GM21717 (cell line): ENCODE data around the gene TBX21.
A peak's percentile ranks its signal among the peaks of the same experiment; 100 is the strongest.

Source experiments
- ATAC-seq: cut with Tn5 transposase; IDR thresholded peaks from one replicate; pipeline ENCODE4 v1.9.1; 2021; ENCODE audit warnings: mild to moderate bottlenecking, moderate library complexity; ENCODE audit not compliant: unreplicated experiment

Gene TBX21, protein sequence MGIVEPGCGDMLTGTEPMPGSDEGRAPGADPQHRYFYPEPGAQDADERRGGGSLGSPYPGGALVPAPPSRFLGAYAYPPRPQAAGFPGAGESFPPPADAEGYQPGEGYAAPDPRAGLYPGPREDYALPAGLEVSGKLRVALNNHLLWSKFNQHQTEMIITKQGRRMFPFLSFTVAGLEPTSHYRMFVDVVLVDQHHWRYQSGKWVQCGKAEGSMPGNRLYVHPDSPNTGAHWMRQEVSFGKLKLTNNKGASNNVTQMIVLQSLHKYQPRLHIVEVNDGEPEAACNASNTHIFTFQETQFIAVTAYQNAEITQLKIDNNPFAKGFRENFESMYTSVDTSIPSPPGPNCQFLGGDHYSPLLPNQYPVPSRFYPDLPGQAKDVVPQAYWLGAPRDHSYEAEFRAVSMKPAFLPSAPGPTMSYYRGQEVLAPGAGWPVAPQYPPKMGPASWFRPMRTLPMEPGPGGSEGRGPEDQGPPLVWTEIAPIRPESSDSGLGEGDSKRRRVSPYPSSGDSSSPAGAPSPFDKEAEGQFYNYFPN

DNA sequence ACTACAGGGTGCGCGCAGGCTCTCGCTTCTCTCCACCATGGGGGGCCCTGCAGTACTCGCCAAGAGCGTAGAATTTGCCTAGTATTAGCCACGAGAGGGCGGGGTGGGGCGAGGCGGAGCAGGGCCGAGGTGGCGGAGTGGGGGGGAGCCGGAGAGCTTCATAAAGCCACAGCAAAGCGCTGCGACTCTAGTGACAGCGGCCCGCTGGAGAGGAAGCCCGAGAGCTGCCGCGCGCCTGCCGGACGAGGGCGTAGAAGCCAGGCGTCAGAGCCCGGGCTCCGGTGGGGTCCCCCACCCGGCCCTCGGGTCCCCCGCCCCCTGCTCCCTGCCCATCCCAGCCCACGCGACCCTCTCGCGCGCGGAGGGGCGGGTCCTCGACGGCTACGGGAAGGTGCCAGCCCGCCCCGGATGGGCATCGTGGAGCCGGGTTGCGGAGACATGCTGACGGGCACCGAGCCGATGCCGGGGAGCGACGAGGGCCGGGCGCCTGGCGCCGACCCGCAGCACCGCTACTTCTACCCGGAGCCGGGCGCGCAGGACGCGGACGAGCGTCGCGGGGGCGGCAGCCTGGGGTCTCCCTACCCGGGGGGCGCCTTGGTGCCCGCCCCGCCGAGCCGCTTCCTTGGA lies at the start of gene TBX21:
TSS of gene TBX21 (plus strand) at position 190 of the 627 bp plus-strand sequence. CDS start at position 409, 219 bp downstream.
- peak; percentile 49 for ATAC-seq

DNA sequence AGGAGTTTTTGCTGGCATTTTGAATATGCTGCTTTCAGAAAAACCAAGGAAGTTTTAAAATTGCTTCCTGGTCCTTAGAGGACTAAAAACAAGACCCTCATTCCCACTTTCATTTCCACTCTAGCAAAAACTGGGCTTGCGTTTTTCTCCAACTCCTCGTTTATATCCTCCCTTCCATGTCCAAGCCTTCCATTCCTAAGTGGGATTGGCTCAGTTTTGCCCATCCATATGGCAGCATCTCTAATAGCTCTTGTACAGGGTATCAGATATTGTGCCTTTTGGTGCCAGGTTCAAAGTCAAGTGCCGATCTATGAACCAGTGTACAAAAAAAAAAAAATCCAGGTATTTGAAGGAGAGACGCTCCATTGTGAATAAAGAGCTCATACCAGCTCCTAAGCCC lies 49.0 kb upstream of the TBX21 start:
- ATAC-seq: no peak

DNA sequence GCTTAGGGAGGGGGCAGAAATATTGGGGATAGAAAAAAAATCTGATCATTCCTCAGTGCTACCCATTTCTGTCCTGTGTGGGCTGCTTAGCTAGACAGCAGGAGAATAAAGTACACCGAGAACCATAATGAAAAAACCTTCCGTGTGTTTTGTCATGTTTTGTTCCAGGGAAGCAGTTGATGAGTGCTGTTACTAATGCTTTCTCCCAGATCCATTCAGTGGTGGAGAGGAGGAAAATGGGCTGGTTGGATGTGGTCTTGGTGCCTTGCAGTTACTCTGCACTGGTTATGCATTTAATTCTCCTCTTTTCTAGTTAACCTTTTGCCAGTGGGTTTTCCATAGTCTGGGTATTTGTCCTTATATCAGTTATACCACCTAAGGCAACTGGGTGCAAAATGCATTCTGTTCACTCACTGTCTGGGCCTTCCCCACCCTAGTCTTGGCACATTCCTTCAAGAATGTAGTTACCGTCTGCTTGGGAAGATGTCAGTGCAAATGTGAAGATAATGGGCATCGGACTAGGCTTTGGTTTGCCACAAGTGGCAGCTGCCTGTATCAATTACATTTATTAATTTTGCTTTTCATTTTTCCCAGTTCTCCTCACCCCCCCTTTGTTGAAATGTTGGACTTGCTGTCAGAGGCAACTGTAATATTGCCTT lies 48.4 kb upstream of the TBX21 start:
- no peak for ATAC-seq

DNA sequence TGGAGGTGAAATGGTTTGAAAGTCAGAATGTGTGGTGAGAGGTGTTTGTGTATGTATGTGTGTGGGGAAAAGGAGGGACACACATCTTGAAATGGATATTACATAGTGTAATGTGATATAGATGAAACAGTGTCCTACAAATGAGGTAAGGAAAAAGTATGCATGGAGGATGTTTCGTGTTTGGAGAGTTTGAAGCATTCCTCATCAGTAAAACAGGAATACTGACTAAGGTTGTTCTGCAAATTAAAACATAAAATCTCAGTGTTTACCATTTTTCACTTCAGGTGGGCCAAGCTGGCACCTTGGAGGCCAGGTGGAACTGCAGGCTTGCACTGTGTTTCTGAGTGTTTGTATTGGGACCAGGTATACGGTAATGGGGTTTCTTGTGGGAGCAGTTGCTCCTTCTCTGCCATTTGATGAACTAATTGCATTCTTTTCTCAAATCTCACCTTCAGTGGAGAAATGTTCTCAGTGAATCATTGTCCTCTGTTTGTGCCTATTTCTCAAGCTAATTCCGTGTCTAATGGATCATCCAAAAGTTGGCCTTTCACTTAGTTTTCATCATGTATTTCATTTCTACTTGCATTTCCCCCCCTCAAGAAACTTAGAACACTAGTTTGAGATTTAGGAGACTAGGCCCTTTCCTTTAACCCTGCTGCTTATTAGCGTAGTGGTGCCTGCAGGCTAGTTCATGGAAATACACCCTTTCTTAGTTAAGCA lies 47.3 kb upstream of the TBX21 start:
- no peak for ATAC-seq

DNA sequence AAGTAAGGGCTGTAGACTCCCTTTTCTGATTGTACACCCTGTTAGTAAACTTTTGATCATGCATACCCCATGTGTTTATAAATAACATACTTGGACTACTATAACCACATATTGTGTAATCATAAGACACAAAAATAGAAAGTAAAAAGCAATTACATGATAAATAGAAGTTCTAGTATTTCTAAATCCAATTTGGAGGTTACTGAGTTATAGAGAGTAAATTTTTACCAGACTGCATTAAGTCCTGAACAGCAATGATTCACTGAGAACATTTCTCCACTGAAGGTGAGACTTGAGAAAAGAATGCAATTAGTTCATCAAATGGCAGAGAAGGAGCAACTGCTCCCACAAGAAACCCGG lies 46.8 kb upstream of the TBX21 start:
- no peak for ATAC-seq

DNA sequence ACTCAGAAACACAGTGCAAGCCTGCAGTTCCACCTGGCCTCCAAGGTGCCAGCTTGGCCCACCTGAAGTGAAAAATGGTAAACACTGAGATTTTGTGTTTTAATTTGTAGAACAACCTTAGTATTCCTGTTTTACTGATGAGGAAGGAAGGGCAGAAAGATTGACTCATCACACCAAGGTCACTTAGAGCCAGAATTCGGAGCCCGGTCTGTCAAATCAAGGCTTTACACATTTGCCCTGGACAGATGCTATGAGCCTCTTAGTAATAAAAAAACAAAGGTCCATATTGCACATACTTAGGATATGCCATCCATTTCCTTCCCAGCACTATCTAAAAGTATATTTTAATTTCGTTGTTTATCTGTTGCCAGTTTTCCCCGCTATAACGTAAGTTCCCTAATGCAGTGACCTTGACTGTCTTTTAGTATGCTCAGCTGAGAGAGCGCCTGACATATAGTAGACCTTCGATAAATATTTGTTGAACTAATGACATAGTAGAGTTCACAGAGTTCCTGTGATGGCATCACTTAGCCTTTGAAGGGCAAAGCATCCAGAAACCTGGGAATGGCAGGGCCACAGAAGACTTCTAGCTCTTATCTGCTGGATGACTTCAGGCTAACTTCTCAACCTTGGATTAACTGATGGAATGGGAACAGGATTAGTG lies 46.2 kb upstream of the TBX21 start:
- no peak for ATAC-seq

DNA sequence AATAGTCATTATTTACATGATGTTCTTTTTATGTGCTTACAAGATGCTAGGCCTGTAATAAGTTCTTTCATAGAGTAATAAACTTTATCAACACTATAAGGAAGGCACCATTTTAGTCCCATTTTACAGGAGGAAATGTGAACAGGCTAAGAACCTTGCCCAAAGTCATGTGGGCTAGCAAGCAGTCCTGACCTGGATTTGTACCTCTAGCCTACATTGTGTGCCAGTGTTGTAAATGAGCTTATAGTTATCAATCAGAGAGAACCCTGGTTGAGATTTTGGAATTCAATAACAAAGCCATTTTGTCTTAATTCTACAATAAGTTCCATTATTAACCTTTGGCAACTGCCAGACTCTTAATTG lies 45.7 kb upstream of the TBX21 start:
- no peak for ATAC-seq

DNA sequence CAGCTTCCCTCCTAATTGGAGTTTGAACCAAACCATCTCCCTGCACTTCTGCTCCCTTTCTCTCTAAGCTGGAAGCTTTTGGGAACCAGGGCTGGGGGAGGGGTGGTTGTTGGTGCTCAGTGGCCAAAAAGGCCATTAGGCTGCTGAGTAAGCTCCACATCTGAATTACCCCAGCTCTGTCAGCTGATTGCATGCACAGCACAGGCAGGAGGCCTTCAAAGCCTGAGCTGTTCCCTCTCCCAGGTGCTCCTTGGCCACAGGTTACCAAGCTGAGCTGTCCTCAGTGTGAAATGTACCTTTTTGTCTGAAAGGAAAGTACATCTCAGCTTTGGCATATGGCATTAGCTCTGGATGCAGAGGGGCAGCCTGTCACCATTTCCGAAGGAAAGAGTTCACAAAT lies 45.3 kb upstream of the TBX21 start:
- ATAC-seq: no peak

DNA sequence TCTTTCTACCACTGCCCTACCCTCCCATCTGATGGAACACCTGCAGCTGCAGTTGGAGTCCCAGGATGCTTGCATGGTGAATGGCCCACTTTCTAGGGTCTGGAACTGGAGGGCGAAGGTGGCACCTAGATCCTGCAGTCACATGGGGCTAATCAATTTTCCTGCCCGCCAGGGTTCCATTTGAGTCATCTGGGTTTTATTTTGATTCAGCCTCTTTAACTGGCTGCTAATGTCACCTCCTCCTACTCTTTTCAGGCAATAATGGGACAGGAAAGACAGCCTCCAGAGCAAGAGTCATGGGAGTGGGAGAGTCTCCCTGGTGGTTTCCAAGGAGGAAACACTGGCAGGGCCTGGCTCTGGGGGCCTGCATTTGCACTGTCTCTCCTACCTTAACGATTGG lies 42.9 kb upstream of the TBX21 start:
- no peak for ATAC-seq

DNA sequence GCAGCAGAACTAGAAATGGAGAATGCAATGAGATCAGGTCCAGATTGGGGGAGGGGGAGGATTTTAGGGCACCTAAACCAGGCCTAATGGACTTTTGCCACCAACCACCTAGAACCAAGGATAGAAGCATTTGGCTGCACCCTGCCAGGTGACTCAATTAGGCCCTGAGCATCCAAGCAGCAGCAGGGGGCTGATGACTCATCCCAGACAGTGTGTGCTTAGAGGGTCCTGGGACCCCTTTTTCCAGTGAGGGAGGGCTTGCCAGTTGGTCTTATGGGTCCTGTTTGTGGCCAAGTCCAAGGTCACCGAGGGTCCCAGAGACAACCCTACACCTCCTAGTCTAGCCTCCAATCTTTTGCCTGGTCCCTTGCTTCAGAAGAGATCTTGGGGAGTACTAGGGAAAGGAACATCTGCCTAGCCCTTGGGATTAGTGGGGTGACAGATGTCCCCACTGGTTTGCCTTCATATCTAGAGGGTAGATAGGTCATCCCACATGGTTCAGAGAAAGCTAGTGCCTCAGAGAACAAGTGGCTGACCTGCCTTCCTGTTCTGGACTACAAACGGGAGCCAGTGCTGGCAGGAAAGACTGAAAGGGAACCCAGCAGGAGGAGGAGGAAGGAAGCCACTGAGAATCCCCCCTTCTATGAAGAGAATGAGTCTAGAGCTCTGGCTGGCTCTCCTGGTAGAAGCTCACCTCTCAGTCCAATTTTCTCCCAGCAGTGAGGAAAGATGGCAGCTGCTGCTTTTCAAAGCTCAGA lies 40.7 kb upstream of the TBX21 start:
- ATAC-seq: no peak

DNA sequence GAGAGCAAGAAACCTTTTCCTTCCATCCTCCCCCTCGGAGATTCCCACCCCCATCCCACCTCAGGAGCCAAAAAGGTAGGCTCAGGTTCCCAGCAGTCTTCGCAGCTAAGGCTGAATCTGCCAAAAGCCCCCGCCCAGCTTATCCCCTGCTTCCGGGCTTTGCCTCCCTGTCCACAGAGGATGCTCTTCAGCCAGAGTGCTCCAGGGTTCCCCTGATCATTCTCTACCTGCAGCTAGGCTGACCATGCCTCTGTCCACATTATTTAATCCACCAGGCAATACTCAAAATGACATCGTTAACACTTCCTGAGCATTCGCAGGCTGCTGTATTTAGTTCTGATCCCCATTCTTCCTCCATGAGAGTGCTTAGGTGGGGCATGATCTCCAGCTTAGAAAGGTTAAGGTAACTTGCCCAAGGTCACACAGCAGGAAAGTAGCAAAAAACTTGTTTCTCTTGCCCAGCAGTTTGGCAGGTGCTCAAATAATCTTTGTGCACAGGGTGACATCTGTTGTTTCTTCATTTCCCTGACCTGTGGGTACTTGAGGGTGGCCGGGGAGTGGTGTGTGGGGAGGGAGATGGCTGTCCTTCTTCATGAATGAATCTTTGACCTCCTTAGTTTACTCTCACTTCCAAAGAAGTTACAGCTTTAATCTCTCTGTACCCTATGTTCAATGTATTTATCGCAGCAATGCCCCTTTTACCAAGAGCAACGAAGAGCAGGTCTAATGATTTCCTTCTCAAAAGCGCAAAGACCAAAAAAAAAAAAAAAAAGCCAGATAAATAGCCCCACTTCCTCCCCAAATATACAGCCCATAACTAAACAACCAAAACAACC lies 39.9 kb upstream of the TBX21 start:
- no peak for ATAC-seq

DNA sequence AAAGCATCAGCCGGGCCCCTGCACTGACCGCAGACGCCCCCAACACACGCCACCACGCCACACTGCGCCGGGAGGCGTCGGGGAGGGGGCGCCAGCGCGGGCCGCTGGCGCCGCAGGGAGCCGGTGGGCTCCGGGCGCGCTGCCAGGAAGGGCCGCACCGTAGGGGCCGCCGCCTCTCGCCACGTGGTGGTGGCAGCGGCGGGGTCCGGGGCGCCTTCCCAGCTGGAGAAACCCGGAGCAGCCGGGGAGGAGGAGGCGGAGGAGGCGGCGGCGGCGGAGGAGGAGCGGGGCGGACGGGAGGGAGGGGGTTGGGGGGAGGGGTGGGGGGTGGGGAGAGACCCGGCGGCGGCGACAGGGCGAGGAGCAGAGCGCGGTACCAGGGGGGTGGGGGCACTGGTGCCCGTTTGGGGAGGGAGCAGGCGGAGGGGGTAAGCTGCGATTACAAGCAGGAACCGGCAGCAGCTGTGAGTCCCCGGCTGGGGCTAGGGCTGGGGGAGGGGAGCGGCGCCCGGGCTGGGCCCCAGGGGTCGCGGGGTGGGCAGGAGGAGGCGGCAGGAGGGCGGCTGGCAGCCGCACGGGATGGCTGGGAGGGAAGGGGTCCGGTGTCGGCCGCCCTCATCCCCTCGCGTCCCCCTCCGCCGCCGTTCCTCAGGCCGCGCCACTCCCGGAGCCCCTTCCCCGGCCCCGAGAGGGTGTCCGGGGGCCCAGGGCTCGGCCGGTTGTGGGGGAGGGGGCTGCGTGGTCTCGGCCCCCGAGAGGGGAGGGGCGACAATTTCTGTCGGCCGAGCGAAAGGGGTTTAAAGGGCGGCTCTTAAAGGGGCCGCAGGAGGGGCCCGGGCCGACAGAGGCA lies 39.1 kb upstream of the TBX21 start, which contains the start of gene TBKBP1:
TSS of gene TBKBP1 (plus strand) at position 431 of the 850 bp plus-strand sequence. CDS start 1,952 bp downstream, outside the sequence.
- no peak for ATAC-seq

DNA sequence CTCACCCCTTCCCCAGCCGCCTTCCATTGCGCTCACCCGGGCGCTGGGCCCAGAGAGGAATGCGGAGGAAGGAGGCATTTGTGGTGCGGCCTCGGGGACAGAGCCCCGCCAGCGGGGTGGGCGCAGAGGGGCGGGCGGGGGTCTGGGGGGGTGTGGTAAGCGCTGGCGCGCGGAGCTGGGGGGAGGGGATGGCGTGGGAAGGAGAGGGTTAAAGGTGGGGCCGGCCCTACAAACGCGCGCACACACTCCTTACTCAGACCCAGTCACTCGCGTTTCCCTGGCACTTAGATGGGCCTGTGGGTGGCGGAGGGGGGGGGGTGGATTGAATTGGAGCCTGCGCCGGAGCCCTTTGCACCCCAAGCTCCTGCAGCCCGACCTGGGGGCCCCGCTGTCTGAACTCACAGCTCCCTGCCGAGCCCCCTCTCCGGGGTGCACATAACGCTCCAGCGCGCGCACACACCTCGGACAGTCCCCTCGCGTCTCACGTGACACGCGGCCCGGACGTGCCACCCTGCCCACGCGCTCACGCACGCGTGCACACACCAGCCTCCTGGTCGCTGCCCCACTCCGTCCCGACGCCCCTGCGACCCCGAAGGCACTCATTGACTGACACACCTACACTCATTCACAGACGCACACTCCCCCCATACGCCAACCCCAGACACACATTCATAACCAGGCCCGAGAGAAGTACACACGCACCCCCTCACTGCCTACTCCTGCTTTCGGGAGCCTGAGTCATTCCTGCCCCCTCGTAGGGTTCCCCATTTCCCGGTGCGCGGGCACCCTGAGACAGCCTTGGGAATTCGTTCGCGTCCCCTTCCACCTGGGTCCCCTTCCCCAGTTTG lies 38.2 kb upstream of the TBX21 start:
- no peak for ATAC-seq

DNA sequence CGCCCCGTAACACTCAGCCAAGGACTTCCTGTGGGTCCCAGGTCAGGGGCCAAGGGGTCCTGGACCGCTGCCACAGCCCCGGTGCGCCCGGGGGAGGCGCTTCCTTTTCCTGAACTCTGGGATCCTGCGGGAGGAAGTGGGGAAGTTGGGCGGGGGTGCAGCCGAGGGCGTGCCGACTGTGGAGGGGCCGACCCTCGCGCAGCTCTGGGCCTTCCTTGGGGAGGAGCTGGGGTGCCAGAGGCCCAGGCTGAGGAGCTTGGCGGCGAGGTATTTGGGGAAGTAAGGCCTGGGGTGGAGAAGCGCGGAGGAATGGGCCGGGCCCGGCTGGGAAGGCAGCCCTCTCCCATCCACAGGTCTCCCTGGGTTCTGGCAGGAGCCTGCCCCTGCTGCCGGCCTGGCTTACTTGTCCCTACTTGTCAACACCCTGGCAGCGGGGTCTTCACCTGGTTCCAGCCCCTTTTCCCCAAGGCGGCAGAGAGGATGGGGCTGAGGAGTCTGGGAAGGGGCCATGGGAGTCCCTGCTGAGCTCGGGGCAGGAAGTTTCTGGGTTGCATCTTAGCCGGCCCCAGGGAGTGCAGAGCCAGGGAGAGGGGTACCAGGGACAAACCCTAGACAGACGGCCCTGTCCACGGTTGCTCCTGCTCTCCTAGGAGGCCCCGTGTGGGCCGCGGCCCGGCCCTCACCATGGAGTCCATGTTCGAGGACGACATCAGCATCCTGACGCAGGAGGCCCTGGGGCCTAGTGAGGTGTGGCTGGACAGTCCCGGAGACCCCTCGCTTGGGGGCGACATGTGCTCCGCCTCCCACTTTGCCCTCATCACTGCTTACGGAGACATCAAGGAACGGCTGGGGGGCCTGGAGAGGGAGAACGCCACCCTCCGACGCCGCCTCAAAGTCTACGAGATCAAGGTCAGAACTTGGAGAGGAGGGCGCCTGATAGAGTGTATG lies 37.3 kb upstream of the TBX21 start:
- ATAC-seq: no peak

DNA sequence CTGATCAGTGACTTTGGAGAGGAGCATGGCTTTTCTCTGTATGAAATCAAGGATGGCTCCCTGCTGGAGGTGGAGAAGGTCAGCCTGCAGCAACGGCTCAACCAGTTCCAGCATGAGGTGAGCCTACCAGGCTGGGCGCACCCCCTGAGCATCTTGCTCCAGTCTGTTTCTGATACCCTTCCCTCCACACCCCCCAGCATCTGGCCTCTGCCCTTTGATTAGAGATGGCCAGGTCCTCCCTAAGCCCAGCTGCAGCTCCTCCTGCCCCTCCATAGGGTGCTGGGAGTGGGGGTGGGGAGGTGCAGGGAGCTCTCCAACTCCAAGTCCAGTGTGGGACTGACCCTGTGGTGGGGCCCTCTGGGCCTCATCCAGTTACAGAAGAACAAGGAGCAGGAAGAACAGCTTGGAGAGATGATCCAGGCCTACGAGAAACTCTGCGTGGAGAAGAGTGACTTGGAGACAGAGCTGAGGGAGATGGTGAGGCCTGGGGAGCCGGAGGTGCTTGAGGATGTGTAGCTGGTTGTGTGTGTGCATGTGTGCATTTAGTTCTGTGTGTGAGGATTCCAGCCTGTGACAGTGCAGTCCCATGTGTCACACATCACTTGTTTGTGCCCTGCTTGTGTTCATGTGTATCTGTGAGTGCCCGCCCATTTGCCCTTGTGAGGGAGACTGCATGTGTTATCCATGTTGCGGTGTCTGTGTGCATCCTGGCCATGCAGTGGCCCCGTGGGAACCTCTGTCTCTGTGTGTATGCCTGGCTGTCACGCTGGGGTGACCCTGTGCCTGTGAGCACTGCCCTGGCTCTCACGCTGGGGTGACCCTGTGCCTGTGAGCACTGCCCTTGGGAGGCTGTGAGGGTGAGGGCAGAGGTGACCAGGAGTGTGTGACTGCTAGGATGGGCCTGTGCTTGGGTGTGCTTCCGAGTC lies 36.1 kb upstream of the TBX21 start:
- no peak for ATAC-seq
